GM19395 (cell line): ENCODE results near the gene CEP85L.

Source experiments
- ATAC-seq: cut with Tn5 transposase; IDR thresholded peaks from one replicate; pipeline ENCODE4 v1.9.1; 2021; ENCODE audit warnings: mild to moderate bottlenecking, moderate library complexity; ENCODE audit not compliant: unreplicated experiment

Gene CEP85L

DNA sequence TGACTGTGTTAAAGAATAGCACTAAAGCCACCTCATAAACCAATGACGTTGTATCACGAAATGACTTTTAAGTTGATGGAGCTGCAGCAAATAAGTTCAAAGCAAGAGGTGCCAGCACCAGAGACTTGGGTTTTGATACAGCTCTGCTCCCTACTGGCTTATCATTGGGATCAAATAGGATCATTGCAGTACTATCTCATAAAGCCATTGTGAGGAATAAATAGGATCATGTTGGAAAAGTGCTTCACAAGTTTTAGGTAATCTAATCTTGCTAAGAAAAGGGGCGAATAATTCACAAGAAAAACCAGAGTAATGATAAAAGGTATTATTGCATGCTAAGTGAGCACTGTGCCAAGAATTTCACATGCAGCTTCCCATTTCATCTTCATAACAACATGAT is 10.4 kb upstream of the CEP85L start:
- ATAC-seq, result no peak

DNA sequence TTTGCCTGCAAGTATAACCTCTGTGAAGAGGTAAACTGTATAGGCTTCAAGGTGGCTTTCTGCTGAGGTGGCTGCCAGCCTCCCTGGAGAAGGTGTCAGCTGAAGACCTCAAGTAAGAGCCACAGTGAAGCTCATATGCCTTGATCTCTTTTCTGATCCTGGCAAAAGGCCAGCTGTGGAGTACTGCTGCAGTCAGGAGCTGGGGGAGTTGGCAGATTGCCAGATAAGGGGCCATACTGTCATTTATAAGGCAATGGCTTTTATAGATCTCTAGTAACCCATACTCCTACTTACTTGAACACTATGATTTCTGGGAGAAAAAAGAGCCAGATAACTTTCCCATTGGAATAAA is 8.8 kb upstream of the CEP85L start:
- no peak for ATAC-seq

DNA sequence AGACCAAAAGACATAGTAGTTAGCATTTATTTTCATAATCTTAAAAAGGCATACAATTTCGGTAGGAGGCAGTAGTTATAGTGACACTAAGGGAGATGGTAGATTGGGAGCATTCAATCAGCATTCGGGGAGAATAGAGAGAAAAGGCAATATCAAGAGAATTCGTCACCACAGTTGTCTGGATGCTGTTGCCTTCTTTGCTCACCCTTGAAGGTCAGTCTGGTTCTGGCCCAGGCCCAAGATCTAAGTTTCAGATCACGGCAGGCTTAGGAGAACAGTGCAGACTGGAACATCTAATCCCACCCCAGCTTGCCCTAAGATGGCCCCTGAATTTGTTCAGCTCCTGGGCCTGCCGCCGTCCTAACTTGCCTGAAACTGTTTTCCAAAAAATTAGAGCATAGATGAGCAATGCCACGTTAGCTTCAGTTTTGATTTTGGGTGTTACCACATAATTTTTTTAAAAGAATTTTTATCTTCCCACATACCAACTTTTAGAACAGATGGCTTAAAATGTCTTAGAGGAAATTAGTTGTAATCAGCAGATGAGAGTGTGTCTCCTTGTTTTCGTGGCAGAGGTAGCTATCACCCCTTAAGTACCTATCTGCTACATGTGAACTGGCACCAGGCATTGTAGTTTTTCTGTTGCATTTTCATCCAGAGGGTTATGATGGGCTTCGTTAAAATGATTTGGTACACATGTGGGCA is 8.3 kb upstream of the CEP85L start:
- ATAC-seq, result no peak

DNA sequence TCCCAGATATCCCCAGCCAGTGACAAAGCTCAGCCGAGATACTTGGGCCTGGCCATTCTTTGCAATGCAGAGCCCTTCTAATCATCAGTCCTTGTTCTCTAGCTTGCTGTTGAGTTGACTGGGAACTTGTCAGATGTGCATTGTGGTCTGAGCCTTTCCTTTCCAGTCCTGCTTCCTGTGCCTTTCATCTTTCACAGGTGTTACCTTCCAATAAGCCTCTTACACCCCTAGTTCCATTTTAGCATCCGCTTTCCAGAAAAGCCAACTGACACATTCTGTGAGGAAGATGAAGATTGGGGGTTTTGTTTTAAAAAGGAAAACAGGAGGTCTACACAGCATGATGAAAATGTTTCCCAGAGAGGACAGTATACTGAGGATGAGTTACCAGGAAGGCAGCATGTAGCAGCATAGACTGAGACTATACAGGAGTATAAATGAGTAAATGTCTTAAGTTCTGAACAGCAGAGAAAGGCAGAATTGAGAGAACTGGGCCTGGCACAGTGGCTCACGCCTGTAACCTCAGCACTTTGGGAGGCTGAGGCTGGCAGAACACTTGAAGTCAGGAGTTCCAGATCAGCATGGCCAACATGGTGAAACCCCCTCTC is 5.6 kb upstream of the CEP85L start:
- ATAC-seq, result peak; percentile 61

DNA sequence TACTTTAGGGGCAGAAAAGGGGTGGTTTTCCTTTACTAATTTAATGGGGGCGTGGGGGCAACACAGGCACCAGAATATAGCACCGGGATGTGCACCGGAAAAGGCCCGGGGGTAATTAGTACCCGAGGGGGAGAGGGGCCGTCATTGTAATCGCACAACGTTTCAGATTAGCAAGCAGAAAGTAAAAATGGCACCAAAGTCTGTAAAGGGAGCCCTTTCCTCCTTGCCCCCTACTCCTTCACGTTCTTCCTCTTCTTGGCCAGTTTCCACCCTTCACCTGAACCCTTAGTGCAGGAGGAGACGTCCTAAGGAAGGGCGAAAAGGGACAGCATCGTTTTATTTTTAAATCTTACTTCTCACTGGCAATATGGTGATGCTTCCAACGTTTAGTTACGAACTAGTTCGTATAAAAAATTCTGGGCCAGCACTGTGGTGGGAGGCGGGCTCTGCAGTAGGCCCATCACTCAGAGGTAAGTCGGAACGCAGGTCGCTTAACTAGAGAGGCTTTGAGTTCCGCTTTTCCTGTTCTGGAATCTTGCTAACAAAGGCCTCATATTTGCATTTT is 742 bp upstream of the CEP85L start:
- no peak for ATAC-seq

DNA sequence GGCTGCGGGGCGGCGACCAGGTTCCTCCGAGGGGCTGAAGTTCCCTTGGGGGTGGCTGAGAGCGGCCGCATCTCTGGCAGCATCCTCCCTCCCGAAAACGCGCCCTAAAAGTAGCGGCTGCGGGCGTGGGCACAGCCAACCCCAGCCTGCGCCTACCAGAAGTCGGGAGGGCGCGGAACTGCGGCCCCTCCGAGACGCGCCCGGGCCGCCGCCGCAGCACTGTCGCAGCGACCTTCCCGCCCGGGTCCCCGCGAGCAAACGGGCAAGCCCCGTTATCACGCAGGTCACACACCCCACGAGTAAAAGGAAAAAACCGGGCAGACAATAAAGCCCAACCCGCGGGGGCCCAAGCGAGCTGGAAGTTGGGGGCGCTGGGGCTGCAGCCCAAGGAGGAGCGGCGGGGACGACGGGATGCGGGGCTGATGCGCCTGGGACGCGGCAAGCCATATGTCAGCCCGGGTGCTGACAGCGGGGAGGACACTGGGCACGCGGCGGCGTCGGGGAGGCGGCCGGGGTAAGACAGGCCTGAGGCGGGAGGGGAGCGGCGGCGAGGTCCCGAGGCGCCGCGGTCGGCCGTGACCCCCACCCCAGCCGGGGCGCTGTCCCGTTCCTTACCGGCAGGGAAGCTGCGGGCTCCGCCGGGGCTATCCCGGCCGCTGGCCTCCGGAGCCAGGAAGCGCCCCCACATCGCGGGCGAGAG is 659 bp downstream of the CEP85L start:
- peak; percentile 57 for ATAC-seq

DNA sequence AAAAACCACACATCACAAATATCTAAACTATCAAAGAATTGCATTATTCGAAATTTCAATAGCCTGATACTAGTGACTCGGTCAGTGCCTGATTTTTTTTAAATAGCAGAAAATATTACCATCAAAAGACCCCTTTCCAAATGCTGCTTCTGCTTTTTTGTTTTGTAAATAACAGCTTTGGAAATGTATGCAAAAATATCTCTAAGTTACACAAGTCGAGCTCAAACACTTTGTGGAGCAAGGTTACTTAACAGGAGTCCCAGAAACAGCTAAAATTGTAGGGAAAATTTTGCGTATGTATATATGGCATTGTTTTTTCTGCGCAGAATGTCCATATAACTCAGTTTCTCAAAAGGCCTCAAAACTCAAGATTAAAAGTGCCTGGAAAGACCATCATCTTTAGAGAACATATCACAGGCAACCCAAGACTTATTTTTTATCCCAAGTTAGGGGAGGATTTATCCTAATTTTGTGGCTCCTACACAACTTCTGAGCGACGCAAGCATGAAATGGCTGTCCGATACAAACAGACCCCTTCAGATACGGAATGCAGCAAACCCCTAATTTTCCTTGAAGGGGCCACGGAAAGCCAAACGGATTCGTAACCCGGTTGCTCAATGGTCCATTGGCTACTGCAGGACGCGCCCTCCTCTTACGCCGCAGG is 1.3 kb downstream of the CEP85L start:
- ATAC-seq, result no peak

DNA sequence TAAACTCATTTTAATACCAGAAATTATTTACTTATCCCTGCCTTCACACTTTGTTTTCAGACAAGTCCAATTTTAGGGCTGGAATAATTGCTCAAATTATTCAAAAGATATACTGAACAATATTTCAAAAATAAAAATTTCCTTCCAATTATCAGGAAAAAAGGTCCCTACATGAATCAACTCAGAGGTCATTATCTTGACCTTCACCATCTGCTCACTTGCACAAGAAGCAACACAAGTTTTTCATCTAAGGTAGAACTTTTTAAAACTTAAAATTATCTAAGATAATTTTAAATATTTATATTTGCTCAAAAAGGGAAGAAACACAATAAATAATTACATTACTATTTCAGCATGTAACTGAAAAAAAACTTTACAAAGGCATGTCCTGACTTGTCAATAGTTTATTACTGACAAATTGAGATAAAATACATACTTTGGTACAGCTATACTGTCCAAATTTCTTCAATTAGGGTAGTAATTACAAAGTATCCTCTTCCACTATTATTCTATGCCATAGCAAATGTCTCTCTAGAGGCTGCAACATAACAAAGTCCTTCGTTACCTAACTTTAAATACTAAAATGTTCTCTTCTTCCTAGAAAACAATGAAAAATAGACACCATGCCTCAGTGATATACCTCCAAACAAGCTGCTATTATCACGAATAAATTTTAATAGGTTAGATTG is 2.4 kb downstream of the CEP85L start:
- no peak for ATAC-seq

DNA sequence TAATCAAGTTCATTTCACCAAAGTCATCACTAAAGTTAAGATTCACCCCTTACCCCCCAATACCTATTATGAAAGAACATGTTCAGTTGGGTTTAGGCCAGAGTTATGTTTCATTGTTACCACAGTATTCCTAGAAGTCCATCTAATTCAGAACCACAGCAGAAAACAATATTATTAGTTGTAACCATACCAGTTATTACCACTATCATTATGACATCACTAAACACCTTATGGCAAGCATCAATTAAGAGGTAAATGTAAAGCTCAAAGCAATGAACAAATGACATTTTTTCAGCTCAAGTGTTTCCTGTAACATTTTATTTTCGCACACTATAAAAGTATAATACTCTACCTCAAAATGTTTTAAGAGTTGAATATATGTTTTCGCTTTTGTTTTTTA is 4.4 kb downstream of the CEP85L start:
- ATAC-seq, result no peak

DNA sequence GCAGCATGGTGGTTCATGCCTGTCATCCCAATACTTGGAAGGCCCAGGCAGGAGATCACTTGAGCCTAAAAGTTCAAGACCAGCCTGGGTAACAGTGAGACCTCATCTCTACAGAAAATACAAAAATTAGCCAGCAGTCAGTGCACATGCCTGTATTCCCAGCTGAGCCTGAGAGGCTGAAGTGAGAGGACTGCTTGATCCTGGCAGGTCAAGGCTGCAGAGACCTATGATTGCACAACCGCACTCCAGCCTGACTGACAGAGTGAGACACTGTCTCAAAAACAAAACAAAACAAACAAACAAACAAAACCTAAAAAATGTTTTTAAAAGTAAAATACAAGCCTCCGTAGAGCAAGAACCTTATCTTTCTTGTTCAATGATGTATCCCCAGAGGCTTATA is 6.0 kb downstream of the CEP85L start:
- no peak for ATAC-seq

DNA sequence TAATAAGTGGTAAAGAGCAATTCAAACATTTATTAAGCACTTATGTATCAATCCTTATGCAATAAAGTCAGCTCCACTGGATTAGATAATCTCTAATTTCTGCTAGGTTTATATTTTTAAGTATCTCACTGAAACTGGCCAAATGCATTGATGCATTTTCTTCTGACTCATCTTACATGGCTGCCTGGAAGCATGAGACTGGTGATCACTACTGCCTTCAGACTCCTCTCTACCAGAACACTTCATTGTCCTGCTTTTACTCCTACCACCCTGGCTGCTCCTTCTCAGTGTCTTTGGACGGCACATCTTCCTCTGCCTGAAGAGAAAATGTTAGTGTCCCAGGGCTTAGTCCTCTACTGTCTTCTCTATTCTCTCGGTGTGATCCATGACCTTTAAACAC is 7.4 kb downstream of the CEP85L start:
- ATAC-seq, result no peak

DNA sequence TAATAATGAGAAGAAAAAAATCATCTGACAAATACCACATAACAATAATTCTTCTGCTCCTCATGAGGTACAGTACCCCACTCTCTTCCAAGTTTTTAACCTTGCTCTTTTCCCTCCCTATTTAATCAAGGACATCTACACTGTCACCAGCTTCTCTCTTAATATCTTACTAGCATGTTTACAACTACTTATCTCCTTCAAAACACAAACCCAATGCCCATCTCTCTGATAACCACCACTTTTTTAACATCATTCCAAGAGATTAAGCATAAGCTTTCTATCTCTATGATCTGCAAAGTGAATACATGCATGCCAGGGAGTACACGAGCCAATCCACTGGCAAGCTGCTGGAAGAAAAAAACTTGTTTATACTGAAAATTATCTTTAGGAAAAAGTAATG is 10.3 kb downstream of the CEP85L start:
- ATAC-seq, result no peak

DNA sequence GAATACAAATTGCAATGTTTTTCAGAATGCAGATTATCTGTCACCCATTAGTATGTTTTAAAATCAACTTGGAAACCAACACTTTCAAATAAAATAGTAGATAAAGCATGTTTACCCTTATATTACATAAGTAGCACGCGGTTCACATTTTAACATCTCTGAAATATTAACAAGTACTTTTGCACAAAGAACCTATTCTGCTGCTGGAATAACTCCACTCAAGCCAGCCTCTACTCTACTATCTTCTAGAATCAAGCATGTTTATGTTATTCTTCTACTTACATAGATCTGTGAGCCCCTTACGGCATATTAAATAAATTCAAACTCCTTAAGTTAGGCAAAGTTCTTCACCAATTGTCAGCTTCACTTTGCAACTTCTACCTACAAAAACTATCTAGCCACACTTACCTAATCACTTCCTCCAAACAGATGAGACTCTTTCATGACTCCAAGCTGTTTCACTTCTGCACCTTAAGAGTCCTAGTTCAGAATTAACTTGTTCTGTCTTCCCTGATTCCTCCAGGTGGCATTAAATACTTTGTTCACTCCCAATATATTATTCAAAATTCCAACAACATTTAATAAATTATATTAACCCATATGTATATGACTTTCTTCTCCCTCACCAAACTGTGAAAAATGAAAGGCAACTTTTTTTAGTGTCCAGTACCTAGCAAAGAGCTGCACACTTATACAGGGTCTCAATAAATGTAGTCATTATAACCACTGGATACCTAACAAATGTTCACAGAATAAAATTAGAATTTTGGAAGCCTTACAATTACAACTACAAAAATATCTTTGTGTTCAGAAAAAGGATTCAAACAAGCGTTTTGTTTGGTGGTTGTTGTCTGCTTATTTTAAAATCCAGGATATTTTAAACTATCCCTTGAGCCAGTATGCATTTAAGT is 12.1 kb downstream of the CEP85L start:
- ATAC-seq, result peak; percentile 92

DNA sequence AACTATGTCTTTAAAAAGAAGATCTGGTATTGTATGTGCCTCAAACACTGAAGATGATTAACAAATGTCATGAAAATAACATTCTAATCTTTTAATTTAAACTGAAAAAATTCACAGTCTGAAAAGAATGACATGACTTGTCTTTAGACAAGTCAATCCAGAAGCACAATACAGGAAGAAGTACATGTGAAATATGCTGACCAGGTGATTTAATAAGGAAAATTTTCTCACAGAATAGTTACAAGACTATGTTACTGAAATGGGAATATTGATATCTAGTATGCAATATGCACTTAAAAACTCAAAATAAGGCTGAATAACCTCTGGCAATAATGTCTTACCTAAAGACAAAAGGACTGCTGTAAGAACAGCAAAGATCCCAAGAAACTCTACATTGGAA is 13.1 kb downstream of the CEP85L start:
- no peak for ATAC-seq

DNA sequence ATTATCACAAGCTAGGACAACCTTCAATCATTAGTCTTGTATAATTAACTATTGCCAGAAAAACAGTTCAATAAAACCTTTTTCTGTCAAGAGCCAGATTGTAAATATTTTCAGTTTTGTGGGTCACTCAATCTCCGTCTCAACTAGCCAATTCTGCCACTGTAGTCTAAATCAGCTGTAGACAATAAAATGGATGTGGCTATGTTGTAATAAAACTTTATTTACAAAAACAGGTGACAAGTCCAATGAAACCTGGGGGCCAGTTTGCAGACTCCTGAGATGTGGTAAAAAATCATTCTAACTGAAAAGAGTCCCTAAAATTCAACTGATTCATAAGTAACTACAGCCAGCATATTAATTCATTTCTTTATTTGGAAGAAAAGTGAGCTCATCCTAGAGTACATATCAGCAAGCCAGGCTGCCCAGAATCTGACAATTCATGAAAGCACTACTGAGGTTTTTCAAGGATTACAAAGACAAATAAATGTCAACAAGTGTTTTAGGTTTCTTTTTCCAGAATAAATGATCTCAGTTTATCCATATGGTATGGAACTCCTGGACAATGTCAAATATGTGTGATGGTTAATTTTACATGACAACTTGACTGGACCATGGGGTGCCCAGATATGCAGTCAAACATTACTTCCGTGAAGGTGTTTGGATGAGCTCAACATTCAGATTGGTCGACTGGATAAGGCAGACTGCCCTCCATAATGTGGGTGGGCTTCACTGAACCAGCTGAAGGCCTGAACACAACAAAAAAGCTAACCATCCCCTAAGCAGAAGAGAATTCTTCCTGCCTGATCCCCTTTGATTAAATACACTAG is 15.3 kb downstream of the CEP85L start:
- no peak for ATAC-seq

DNA sequence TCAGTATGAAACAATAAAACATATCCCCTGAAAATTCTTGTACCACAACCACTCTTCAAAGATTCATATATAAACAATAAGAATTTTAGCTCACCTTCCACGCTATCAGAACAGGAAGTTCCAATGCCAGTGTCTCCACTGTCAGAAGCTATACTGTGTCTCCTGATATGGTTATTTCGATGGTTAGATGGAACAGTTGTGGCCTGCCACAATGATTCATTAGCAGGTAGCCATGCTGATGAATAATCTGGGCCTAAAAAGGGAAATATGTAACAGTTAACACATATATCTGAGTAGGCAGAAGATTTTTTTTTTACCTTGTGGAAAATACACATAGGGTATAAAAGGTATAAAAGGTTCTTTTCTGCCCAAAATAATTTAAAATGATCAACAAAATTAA is 19.0 kb downstream of the CEP85L start:
- no peak for ATAC-seq

DNA sequence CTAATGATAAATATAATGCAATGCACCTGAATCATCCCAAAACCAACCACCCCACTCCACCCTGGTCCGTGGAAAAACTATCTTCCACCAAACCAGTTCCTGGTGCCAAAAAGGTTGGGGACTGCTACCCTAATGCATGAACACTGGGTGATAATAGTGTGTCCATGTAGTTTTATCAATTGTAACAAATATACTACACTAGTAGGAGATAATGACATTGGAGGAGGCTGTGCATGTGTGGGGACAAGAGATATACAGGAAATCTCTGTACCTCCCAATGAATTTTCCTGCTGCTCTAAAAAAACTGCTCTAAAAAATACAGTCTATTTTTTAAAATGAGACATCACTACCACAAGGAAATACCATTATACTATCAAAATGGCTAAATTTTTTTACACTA is 20.5 kb downstream of the CEP85L start:
- no peak for ATAC-seq

DNA sequence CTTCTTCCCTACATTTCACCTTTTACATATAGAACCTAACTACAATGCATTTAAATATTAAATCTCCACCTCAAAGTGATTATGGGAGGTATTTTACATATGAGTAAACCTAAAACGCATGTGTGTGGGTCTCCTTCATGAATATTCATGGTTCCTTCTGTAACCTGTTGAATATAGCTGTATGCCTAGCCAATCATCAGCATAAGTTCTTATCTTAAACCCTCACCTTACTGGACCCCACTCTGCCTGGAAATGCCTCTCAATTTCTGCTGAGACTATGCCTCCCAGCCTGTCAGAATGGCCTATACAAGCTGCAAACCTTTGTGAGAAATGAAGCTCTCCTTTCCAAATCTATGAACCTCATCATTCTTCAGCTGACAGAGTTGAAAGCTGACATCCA is 21.3 kb downstream of the CEP85L start:
- no peak for ATAC-seq

DNA sequence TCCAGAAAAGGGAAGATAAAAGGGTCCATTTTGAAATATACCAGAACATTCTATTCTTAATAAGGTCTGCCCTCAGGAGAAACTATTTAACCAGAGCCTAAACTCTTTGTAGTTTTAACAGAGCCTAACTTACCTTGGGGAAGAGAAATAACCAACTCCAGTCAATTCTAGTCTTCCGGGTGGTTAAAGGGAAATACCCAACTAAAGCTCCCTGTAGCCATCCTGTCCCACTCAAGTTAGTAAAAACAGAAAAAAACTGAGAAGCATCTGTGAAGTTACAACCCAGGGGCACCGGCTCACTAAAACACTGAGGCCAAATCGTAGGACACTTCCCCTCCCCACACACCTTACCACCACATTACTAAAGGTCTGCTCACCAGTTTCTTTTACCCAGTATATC is 23.7 kb downstream of the CEP85L start:
- no peak for ATAC-seq
